Activated naive CD4-positive, alpha-beta T cell treated with anti-CD3 and anti-CD28 coated beads for 36 hours (primary cell): ENCODE results near the gene TPSAB1. TPM values are rescaled to one million over a fixed set of nuclear protein-coding genes. Genes with fewer than 3 reads are reported as not detected.
"Not testable (repeated sequence)": the region's sequence is repeated elsewhere in the genome, so short reads cannot be mapped to it uniquely, and the experiment has no call there.

Source experiments
- CTCF ChIA-PET: fragments of 350-600 bp; sonication (Branson Sonifier 250); formaldehyde crosslinking; loops from one replicate; lab custom pipeline; 2021; ENCODE audit warnings: antibody characterized with exemption; lab: Charles Lee
- DNase-seq: peaks from one replicate; pipeline ENCODE4 v3.0.0-alpha.2; 2020
- H3K27ac Mint-ChIP-seq: one replicate; pipeline ENCODE4 v1.8.0; 2021; ENCODE audit warnings: mild to moderate bottlenecking, mixed read lengths
- H3K27me3 Mint-ChIP-seq: one replicate; pipeline ENCODE4 v1.8.0; 2021; ENCODE audit warnings: low read depth, mixed read lengths
- H3K36me3 Mint-ChIP-seq: one replicate; pipeline ENCODE4 v1.8.0; 2021; ENCODE audit warnings: low read depth, mixed read lengths
- H3K4me1 Mint-ChIP-seq: one replicate; pipeline ENCODE4 v1.8.0; 2021; ENCODE audit warnings: low read depth, mixed read lengths
- H3K4me3 Mint-ChIP-seq: one replicate; pipeline ENCODE4 v1.8.0; 2021; ENCODE audit warnings: mild to moderate bottlenecking, moderate library complexity, mixed read lengths
- H3K9me3 Mint-ChIP-seq: one replicate; pipeline ENCODE4 v1.8.0; 2021; ENCODE audit warnings: mixed read lengths
- intact Hi-C: fragments of 100-400 bp; cut with micrococcal nuclease; formaldehyde crosslinking; loops from one replicate; pipeline ENCODE4 v1.15.1; 2023
- total RNA-seq, 2 experiments: library from RNA; stranded (reverse); gene quantifications; one replicate each; pipeline ENCODE4 v1.2.3, GENCODE V29; 2021

TPSAB1 gene
- total RNA-seq: not detected

DNA sequence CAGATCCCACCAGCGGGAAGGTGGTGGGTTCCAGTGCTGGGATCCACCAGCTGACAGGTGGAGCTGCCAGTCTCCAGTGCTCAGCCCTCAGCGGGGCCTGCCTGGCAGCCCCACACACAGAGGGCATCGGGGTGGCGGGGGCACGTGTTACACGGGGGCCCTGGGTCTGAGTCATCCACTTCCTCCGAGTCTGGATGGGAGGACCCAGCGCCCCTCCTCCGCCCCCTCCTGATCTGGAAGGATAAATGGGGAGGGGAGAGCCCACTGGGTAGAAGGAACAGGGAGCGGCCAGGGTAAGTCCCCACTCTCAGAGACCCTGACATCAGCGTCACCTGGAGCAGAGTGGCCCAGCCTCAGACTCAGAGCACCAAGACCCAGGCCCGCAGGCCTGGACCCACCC lies at the start of gene TPSAB1:
TPSAB1 (plus strand) TSS at position 270 of the 400 bp plus-strand sequence. CDS start 234 bp downstream, outside the sequence.
- intact Hi-C loops, DNase-seq, CTCF ChIA-PET, H3K9me3 Mint-ChIP-seq, H3K4me3 Mint-ChIP-seq, H3K4me1 Mint-ChIP-seq, H3K36me3 Mint-ChIP-seq, H3K27ac Mint-ChIP-seq, H3K27me3 Mint-ChIP-seq: not testable (repeated sequence)

DNA sequence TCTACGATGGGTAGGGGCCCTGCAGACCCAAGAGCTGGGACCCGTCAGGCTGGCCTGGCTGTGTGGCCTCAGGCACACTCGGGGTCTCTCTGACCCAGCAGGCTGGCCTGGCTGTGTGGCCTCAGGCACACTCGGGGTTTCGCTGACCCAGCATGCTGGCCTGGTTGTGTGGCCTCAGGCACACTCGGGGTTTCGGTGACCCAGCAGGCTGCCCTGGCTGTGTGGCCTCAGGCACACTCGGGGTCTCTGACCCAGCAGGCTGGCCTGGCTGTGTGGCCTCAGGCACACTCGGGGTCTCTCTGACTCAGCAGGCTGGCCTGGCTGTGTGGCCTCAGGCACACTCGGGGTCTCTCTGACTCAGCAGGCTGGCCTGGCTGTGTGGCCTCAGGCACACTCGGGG lies 49.7 kb upstream of the TPSAB1 start:
- H3K4me3 Mint-ChIP-seq, H3K9me3 Mint-ChIP-seq, H3K27me3 Mint-ChIP-seq, H3K4me1 Mint-ChIP-seq, H3K27ac Mint-ChIP-seq, H3K36me3 Mint-ChIP-seq, intact Hi-C loops, CTCF ChIA-PET, DNase-seq: not testable (repeated sequence)

DNA sequence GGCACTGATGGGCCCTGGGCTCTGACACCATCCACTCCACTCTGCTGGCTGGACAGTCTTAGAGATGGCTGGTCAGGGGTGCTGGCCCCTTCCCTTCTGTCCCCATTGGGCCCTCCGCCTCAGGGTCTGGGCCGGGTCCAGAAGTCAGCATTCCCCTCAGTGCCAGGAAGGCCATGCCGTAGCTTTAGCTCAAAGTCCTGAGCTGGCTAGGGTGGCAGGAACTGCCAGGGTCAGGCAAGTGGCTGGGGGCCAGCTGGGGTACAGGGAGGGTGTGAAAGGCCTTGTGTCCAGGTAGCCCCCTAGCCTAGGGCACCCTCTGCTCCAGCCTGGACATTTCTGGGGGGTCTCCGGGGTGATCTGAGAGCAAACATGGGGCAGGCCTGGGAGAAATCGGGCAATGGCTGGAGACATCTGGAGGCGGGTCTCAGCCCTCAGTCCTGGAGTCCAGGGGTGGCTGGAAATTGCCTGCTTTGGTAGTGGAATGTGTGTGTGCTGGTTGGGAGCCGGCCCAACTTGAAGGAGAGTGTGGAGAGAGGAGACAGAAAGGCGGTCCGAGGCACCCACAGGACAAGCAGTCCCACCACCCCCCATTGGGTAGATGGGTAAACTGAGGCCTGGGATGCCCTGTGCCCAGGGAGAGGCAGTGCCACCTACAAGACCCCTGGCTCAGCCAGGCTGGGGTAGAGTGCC lies 48.0 kb upstream of the TPSAB1 start:
- H3K4me1 Mint-ChIP-seq: no peaks in the 10 kb centered on the region
- CTCF ChIA-PET: no interaction called here
- intact Hi-C loops: no loop called here
- peaks cover 3% of the 10 kb centered on the region for H3K27me3 Mint-ChIP-seq
- no peaks in the 10 kb centered on the region for H3K36me3 Mint-ChIP-seq
- H3K4me3 Mint-ChIP-seq: no peak overlapping the region
- no peak overlapping the region for H3K27ac Mint-ChIP-seq
- no peak for DNase-seq
- H3K9me3 Mint-ChIP-seq: no peaks in the 10 kb centered on the region

DNA sequence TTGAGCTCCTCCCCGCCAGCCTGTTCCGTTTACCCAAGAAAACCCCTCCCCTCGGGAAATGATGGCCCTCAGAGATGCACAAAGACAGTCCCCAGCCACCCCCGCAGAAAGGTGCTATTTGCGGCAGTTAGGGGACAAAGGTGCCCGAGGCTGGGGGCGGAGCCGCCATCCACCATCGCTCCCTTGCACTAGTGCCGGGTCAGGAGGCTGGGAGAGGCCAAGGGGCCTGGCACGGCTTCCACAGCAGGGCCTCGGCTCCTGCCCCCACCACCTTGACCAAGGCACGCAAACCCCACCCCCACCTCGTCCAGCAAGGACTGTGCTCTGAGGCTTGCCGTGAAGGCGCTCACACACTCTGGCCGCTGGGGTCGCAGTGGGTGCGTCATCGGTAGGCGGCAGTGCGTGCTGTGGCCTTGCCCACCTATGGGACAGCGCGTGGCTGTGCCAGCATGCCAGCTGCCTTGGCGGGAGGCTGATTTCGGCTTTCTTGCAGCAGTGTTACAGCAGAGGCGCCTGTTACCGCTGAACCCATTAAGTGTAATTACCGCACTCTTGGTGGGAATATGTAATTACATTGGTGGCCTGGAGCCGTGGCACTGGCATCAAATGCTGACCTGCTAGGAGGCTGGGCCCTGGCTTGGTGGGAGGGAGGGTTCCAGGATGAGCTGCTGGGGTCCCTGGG lies 47.2 kb upstream of the TPSAB1 start:
- H3K4me3 Mint-ChIP-seq: no peak overlapping the region
- H3K4me1 Mint-ChIP-seq: no peaks in the 10 kb centered on the region
- no peak overlapping the region for H3K27ac Mint-ChIP-seq
- no peaks in the 10 kb centered on the region for H3K9me3 Mint-ChIP-seq
- DNase-seq: no peak
- CTCF ChIA-PET: no interaction called here
- intact Hi-C loops: no loop called here
- H3K27me3 Mint-ChIP-seq: no peaks in the 10 kb centered on the region
- no peaks in the 10 kb centered on the region for H3K36me3 Mint-ChIP-seq

DNA sequence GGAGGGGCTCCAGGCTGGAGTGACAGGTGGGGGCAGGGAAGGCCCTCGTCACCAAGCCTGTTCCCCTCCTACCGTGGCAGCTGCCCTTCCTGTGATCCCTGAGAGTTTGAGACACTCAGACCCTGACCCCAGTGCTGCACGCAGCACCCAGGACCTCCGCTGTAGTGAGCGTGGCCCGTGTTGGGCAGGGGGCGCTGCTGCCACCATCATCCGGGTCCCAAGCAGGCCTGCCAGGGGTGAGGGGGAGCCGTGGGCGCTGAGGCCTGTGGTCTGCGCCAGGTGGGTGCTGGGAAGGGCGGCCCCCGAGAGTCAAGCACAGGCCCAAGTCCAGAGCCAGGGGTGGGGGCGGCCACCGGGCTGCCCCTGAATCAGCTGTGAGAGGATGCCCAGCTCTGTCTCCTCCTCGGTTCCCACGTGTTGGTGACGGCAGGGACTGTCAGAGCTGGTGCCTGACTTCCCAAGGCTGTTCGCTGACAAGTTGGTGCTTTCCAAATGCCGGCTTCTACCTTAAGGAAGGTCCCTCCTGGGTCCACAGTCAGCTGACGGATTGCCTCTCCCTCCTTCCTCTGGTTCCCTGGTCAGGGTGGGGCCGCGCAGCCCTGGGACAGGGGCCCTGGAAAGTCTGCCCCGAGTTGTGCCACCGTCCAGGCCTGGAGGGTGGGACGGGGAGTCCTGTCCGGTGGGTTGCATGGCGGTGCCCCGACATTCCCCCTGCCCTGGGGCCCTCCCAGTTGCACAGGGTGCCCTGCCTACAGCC lies 46.5 kb upstream of the TPSAB1 start:
- DNase-seq: no peak
- Mint-ChIP-seq H3K36me3 (no peaks in the 10 kb centered on the region), H3K27me3 (no peaks in the 10 kb centered on the region), H3K9me3 (no peaks in the 10 kb centered on the region), H3K4me3 (no peak overlapping the region), H3K4me1 (no peaks in the 10 kb centered on the region), H3K27ac (no peak overlapping the region)
- intact Hi-C loops: loop anchor here (2.0 kb wide), 2 partner anchors 87 to 137 kb away; no protein-coding TSS in a partner anchor
- CTCF ChIA-PET: interaction anchor here (0.6 to 0.7 kb wide), 2 partner anchors 27 to 673 kb away, joined by 3 read pairs; no protein-coding TSS in a partner anchor

DNA sequence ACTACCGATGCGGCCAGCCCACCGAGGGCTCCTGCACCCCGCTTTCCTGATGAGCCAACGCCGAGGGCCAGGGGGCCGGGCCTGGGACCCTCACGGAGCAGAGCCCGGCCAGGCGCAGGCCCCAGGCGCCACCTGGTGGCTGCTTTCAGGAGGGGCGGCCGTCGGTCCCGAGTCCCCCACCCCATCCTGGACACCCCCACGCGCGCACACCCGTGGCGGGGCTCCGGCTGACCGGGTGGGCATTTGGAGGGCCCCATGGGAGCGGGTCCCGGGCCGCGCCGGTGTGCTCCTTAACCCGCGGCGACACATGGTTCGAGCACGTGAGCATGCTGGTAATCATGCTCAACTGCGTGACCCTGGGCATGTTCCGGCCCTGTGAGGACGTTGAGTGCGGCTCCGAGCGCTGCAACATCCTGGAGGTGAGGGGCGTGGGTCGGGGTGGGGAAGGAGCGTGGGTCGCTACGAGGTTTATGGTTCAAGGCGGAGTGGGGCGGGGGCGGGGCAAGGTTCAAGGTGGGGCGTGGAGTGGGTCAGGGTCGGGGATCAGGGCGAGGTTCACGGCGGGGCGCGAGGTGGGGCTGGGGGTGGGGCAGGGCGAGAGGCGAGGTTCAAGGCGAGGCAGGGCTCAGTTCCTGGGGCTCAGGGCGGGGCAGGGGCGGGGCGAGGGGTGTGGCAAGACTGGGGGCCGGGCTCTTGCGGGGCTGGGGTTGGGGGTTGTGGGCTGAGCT lies 45.7 kb upstream of the TPSAB1 start:
- Mint-ChIP-seq H3K4me3 (no peak overlapping the region), H3K36me3 (no peaks in the 10 kb centered on the region), H3K27me3 (no peaks in the 10 kb centered on the region), H3K27ac (no peak overlapping the region), H3K4me1 (no peaks in the 10 kb centered on the region), H3K9me3 (no peaks in the 10 kb centered on the region)
- CTCF ChIA-PET: interaction anchor here (0.6 to 0.7 kb wide), 2 partner anchors 27 to 674 kb away, joined by 3 read pairs; no protein-coding TSS in a partner anchor
- intact Hi-C loops: loop anchor here (2.0 kb wide), 2 partner anchors 88 to 138 kb away; no protein-coding TSS in a partner anchor
- peak; percentile 15 for DNase-seq

DNA sequence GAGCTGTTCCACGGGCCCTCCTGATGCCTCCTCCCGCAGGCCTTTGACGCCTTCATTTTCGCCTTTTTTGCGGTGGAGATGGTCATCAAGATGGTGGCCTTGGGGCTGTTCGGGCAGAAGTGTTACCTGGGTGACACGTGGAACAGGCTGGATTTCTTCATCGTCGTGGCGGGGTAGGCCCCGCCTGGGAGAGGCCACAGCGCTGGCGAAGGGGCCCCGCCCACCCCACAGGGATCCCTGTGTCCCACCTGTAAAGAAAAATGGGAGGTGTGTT lies 45.2 kb upstream of the TPSAB1 start:
- no peaks in the 10 kb centered on the region for H3K27me3 Mint-ChIP-seq
- CTCF ChIA-PET: no interaction called here

DNA sequence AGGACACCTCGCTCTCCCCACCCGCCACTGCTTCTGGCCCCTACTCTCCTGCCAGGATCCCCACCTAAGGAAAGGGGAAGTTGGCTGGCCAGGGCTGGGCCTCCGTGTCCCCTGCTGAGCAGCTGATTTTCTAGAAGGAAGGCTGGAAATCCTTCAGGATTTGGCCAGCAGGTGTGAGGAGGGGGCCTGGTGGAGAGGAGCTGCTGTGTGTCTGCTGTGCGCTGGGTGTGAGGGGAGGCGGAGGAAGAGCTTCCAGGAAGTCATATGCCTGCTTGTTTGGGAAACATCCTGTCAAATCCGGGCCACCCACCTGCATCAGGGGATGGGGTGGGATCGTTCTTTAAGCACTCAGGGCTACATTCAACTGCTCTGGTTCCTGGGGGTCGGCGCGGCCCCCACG lies 44.0 kb upstream of the TPSAB1 start:
- CTCF ChIA-PET: no interaction called here
- H3K4me3 Mint-ChIP-seq: no peak overlapping the region
- DNase-seq: no peak
- no peak overlapping the region for H3K27ac Mint-ChIP-seq
- H3K27me3 Mint-ChIP-seq: no peaks in the 10 kb centered on the region
- H3K9me3 Mint-ChIP-seq: no peaks in the 10 kb centered on the region
- H3K4me1 Mint-ChIP-seq: no peaks in the 10 kb centered on the region
- intact Hi-C loops: no loop called here
- H3K36me3 Mint-ChIP-seq: no peaks in the 10 kb centered on the region

More for the DNA sequence above, 45.2 kb upstream of the TPSAB1 start:
- no peaks in the 10 kb centered on the region for H3K36me3 Mint-ChIP-seq
- no peaks in the 10 kb centered on the region for H3K4me1 Mint-ChIP-seq
- no peak overlapping the region for H3K4me3 Mint-ChIP-seq
- H3K27ac Mint-ChIP-seq: no peak overlapping the region
- H3K9me3 Mint-ChIP-seq: no peaks in the 10 kb centered on the region
- no peak for DNase-seq
- intact Hi-C loops: loop anchor here (2.0 kb wide), 2 partner anchors 89 to 139 kb away; no protein-coding TSS in a partner anchor

DNA sequence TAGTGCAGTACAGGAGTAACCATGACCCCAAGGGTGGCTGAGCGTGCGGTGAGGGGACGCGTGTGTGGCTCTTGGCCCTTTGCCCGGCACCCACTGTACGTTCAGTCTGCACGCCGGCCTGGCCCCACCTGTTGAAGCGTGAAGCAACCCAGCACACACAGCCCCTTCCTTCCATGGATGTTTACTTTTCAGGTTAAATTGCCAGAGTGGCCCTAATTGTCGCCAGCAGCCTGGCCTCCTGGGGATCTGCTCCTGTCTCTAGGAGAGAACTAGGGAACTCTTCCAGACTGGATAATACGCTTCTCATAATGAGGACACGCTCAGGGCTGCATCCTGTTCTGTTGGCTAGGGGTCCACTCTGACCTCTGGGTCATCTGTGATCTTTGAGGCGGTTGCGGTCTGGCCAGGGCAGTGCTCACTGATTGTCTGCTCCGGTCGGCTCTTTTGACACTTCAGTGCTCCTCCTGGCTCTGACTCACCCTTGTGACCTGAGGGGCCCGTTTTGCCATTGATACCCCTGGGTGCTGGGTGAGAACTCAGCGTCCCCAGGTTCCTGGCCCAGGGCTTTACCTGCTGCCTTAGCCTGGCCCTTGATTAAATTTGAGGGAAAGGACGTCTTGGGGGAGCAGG lies 43.2 kb upstream of the TPSAB1 start:
- intact Hi-C loops: no loop called here
- Mint-ChIP-seq H3K36me3 (no peaks in the 10 kb centered on the region), H3K9me3 (no peaks in the 10 kb centered on the region), H3K4me1 (no peaks in the 10 kb centered on the region), H3K4me3 (no peak overlapping the region), H3K27me3 (no peaks in the 10 kb centered on the region), H3K27ac (no peak overlapping the region)
- DNase-seq: no peak
- CTCF ChIA-PET: no interaction called here

DNA sequence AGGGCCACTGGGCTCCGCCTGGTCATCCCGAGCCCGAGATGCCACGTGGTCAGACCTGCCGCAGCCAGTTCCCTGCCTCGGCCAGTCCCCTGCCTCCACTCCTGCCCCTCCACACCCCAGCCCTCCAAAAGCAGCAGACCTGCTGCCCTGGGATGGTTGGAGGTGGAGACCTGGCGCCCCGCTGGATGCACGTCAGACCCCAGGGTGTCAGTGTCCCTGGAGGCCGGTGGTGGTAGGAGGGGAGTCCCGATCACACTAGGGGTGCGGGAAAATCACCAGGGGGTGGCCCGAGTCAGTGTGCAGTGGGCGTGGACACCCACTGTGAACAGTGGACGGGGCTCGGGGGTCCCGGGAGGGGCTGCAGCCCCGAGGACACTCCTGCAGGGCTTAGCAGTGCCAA lies 42.3 kb upstream of the TPSAB1 start:
- Mint-ChIP-seq H3K27me3 (no peaks in the 10 kb centered on the region), H3K36me3 (no peaks in the 10 kb centered on the region), H3K4me1 (no peaks in the 10 kb centered on the region), H3K4me3 (no peak overlapping the region), H3K27ac (no peak overlapping the region), H3K9me3 (no peaks in the 10 kb centered on the region)
- intact Hi-C loops: no loop called here
- no peak for DNase-seq
- CTCF ChIA-PET: no interaction called here

DNA sequence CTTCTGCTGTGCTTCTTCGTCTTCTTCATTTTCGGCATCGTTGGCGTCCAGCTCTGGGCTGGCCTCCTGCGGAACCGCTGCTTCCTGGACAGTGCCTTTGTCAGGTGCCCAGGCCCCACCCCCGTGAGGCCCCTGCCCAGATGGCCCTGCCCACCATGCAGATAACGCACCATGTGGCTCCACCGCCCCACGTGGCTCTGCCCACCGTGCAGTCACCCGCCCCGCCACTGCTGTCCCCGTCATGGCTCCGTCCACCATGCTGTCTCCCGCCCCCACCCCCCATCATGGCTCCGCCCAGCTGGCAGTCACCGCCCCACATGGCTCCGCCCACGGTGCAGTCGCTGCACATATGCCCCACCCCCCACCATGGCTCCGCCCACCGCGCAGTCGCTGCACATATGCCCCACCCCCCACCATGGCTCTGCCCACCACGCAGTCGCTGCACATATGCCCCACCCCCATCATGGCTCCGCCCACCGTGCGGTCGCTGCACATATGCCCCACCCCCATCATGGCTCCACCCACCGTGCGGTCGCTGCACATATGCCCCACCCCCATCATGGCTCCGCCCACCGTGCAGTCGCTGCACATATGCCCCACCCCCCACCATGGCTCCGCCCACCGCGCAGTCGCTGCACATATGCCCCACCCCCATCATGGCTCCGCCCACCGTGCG lies 41.7 kb upstream of the TPSAB1 start:
- H3K27me3 Mint-ChIP-seq, H3K9me3 Mint-ChIP-seq, intact Hi-C loops, CTCF ChIA-PET, H3K4me1 Mint-ChIP-seq, H3K4me3 Mint-ChIP-seq, H3K36me3 Mint-ChIP-seq, DNase-seq, H3K27ac Mint-ChIP-seq: not testable (repeated sequence)
